Astrocyte (in vitro differentiated cells and primary cell): ENCODE results near the gene FGGY. TPM values are rescaled to one million over a fixed set of nuclear protein-coding genes. Genes with fewer than 3 reads are reported as not detected.

Experiments
- DNase-seq: peaks from one replicate; pipeline ENCODE4 v3.0.0-alpha.2; 2010; ENCODE audit warnings: low read depth
- FAIRE-seq: peaks from 2 replicates; lab custom pipeline; 2011; peaks lifted over from hg19 to GRCh38; lab: Jason Lieb, UNC
- H2AFZ ChIP-seq: 2 replicates; pipeline ENCODE4 v1.6.0; 2012; ENCODE audit warnings: low read depth, low read length, inconsistent platforms
- H3K27ac ChIP-seq: 2 replicates; pipeline ENCODE4 v1.5.1; 2011; ENCODE audit warnings: low read depth, low read length, inconsistent platforms
- H3K27me3 ChIP-seq: 2 replicates; pipeline ENCODE4 v1.6.0; 2011; ENCODE audit warnings: low read length, inconsistent platforms; ENCODE audit not compliant: insufficient read depth
- H3K36me3 ChIP-seq: 2 replicates; pipeline ENCODE4 v1.5.1; 2011; ENCODE audit warnings: low read length, inconsistent platforms; ENCODE audit not compliant: insufficient read depth
- H3K4me1 ChIP-seq: 2 replicates; pipeline ENCODE4 v1.5.1; 2011; ENCODE audit warnings: low read length, inconsistent platforms; ENCODE audit not compliant: insufficient read depth
- H3K4me2 ChIP-seq: 2 replicates; pipeline ENCODE4 v1.6.0; 2012; ENCODE audit warnings: low read length, inconsistent platforms
- H3K4me3 ChIP-seq: 2 replicates; pipeline ENCODE4 v1.5.1; 2011; ENCODE audit warnings: low read depth, mild to moderate bottlenecking, low read length, inconsistent platforms; ENCODE audit not compliant: insufficient read depth
- H3K79me2 ChIP-seq: 2 replicates; pipeline ENCODE4 v1.6.0; 2012; ENCODE audit warnings: mild to moderate bottlenecking, low read length, inconsistent platforms; ENCODE audit not compliant: insufficient read depth
- H3K9ac ChIP-seq: 2 replicates; pipeline ENCODE4 v1.6.0; 2012; ENCODE audit warnings: mild to moderate bottlenecking, low read length, inconsistent platforms
- H3K9me3 ChIP-seq: 2 replicates; pipeline ENCODE4 v1.5.1; 2012; ENCODE audit warnings: low read depth, mild to moderate bottlenecking, low read length, inconsistent platforms; ENCODE audit not compliant: insufficient read depth
- H4K20me1 ChIP-seq: 2 replicates; pipeline ENCODE4 v1.6.0; 2012; ENCODE audit warnings: low read length, inconsistent platforms; ENCODE audit not compliant: insufficient read depth
- H3K27ac Mint-ChIP-seq: one replicate; pipeline ENCODE4 v1.8.0; 2021; ENCODE audit warnings: mild to moderate bottlenecking, mixed read lengths; ENCODE audit not compliant: unreplicated experiment
- H3K27me3 Mint-ChIP-seq: one replicate; pipeline ENCODE4 v1.8.0; 2021; ENCODE audit warnings: low read depth, mixed read lengths; ENCODE audit not compliant: unreplicated experiment
- H3K36me3 Mint-ChIP-seq: one replicate; pipeline ENCODE4 v1.8.0; 2021; ENCODE audit warnings: low read depth, mixed read lengths; ENCODE audit not compliant: unreplicated experiment
- H3K4me1 Mint-ChIP-seq: one replicate; pipeline ENCODE4 v1.8.0; 2021; ENCODE audit warnings: low read depth, mixed read lengths; ENCODE audit not compliant: unreplicated experiment
- H3K4me3 Mint-ChIP-seq: one replicate; pipeline ENCODE4 v1.8.0; 2021; ENCODE audit warnings: mild to moderate bottlenecking, moderate library complexity, mixed read lengths; ENCODE audit not compliant: unreplicated experiment
- H3K9me3 Mint-ChIP-seq: one replicate; pipeline ENCODE4 v1.8.0; 2021; ENCODE audit warnings: mild to moderate bottlenecking, mixed read lengths; ENCODE audit not compliant: unreplicated experiment
- CTCF ChIP-seq: IDR thresholded peaks from 2 replicates; pipeline ENCODE4 v1.5.1; 2011; ENCODE audit warnings: low read depth, mild to moderate bottlenecking, inconsistent platforms, low read length, moderate library complexity; ENCODE audit not compliant: insufficient read depth
- EZH2 ChIP-seq: IDR thresholded peaks from 2 replicates; pipeline ENCODE4 v1.6.1; 2012; ENCODE audit warnings: mild to moderate bottlenecking, low read length, inconsistent platforms; ENCODE audit not compliant: insufficient read depth
- total RNA-seq: library from RNA; stranded (reverse); gene quantifications from 2 replicates; pipeline ENCODE4 v1.2.1, GENCODE V29; 2021

Gene FGGY
- total RNA-seq, 1 donor from 2014 or later: 6.8 TPM

DNA sequence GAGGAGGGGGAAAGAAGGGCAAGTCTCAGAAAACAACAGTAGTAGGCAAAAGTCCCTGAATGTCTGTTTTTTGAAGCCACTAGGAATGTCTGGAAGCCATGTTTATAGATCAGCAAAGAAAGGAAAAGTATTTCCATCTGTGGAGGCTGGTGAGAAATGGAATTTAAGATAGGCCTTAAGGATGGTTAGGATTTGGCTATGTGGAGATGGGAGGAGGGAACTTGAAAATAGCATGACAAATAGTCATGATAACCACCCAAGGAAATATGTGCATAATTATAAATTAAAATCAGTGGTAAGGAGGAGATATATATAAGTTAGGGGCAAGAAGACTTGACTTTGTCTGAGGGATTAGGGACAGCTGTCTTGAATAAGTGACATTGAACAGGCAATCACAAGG is 33.8 kb upstream of the FGGY start:
- Mint-ChIP-seq H3K27me3 (no peaks in the 10 kb centered on the region), H3K9me3 (no peaks in the 10 kb centered on the region), H3K36me3 (no peaks in the 10 kb centered on the region), H3K4me1 (peaks cover 2% of the 10 kb centered on the region), H3K27ac (no peak overlapping the region), H3K4me3 (no peak overlapping the region)
- Histone ChIP-seq H3K4me3 (no peak overlapping the region), H3K27me3 (no peaks in the 10 kb centered on the region), H3K36me3 (no peaks in the 10 kb centered on the region), H3K79me2 (no peaks in the 10 kb centered on the region), H3K9me3 (no peaks in the 10 kb centered on the region), H2AFZ (no peak overlapping the region), H4K20me1 (no peaks in the 10 kb centered on the region), H3K4me1 (no peaks in the 10 kb centered on the region), H3K9ac (no peak overlapping the region), H3K4me2 (no peak overlapping the region), H3K27ac (no peak overlapping the region)
- TF ChIP-seq EZH2 (no peak), CTCF (no peak)
- DNase-seq (peak; percentile 6), FAIRE-seq (no peak)

DNA sequence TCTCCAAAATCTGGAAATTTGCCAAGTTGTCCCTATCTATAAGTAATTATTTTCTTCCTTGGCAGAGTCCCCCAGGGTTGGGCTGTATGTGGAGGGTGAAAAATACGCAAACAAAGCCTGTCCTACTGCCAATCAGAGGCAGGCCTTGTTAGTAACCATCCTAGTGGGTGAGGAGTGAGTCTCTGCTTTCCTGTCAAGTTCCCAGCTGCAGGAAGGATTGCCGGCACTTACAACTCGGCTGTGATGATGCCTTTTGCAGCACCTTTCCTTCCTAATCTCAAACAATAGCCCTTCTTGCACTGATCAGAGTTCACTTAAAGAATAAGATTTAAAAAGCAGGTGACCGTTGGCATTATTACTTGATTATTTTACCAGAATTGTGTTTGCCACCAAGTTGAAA is 31.3 kb upstream of the FGGY start:
- Histone ChIP-seq H3K9ac (no peak overlapping the region), H3K27me3 (no peaks in the 10 kb centered on the region), H3K79me2 (no peaks in the 10 kb centered on the region), H3K27ac (no peak overlapping the region), H3K36me3 (no peaks in the 10 kb centered on the region), H3K9me3 (no peaks in the 10 kb centered on the region), H4K20me1 (no peaks in the 10 kb centered on the region), H3K4me2 (no peak overlapping the region), H2AFZ (no peak overlapping the region), H3K4me3 (no peak overlapping the region), H3K4me1 (no peaks in the 10 kb centered on the region)
- Mint-ChIP-seq H3K36me3 (no peaks in the 10 kb centered on the region), H3K27ac (no peak overlapping the region), H3K4me1 (peaks cover 2% of the 10 kb centered on the region), H3K9me3 (no peaks in the 10 kb centered on the region), H3K4me3 (no peak overlapping the region), H3K27me3 (no peaks in the 10 kb centered on the region)
- no peak for TF ChIP-seq CTCF
- no peak for TF ChIP-seq EZH2
- DNase-seq (no peak), FAIRE-seq (no peak)

- no peak overlapping the region for H3K27ac ChIP-seq
- FAIRE-seq: no peak
- DNase-seq: no peak
- H3K4me2 ChIP-seq: no peak overlapping the region
- no peak overlapping the region for H3K9ac ChIP-seq
- no peak overlapping the region for H3K27ac Mint-ChIP-seq
- no peaks in the 10 kb centered on the region for H3K27me3 ChIP-seq
- no peaks in the 10 kb centered on the region for H3K4me1 ChIP-seq
- no peak overlapping the region for H3K4me3 Mint-ChIP-seq
- no peaks in the 10 kb centered on the region for H3K36me3 Mint-ChIP-seq
- H4K20me1 ChIP-seq: no peaks in the 10 kb centered on the region
- TF ChIP-seq EZH2: no peak
- TF ChIP-seq CTCF: no peak
- no peaks in the 10 kb centered on the region for H3K27me3 Mint-ChIP-seq
- H3K79me2 ChIP-seq: no peaks in the 10 kb centered on the region
- no peaks in the 10 kb centered on the region for H3K9me3 ChIP-seq
- H3K9me3 Mint-ChIP-seq: peaks cover 2% of the 10 kb centered on the region
- no peak overlapping the region for H3K4me3 ChIP-seq
- H3K36me3 ChIP-seq: no peaks in the 10 kb centered on the region
- no peak overlapping the region for H2AFZ ChIP-seq
- H3K4me1 Mint-ChIP-seq: peaks cover 2% of the 10 kb centered on the region
Measured at GRCh38 chr1:59266180-59266926, 30.5 kb upstream of the FGGY start.
